Measurements from ENCODE around the gene PRXL2B. TPM values are rescaled to one million over a fixed set of nuclear protein-coding genes. Genes with fewer than 3 reads are reported as not detected.
"Not testable (repeated sequence)": the region's sequence is repeated elsewhere in the genome, so short reads cannot be mapped to it uniquely, and the experiment has no call there.

Gene PRXL2B
- total RNA-seq, 1 donor from 2014 or later: 42.0 TPM

DNA sequence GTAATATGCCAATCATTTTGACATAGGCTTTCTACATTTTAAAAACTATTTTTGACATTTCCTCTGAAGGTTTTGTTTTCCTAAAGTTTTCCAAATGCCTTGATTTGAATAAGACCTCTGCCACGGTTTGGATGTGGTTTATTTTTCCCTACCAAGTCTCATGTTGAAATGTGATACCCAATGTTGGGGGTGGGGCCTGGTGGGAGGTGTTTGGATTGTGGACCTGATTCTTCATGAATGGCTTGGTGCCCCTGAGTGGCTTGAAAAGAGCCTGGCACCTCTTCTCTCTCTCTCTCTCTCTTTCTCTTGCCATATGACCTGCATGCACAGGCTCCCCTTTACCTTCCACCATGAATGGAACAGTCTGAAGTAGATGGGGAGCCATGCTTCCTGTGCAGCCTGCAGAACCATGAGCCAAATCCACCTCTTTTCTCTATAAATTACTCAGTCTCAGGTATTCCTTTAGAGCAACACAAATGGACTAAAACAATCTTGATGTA is 31.4 kb downstream of the PRXL2B start:
- no peaks in the 10 kb centered on the region for H3K36me3 ChIP-seq (ENCODE audit: control insufficient read depth, insufficient read depth, low read length)
- H3K4me3 ChIP-seq (ENCODE audit: low read depth, low read length): no peak overlapping the region
- no peak for DNase-seq (ENCODE audit: low read depth)
- H3K27me3 ChIP-seq (ENCODE audit: control insufficient read depth, insufficient read depth, low read length): no peaks in the 10 kb centered on the region
- TF ChIP-seq, protein P1, sequence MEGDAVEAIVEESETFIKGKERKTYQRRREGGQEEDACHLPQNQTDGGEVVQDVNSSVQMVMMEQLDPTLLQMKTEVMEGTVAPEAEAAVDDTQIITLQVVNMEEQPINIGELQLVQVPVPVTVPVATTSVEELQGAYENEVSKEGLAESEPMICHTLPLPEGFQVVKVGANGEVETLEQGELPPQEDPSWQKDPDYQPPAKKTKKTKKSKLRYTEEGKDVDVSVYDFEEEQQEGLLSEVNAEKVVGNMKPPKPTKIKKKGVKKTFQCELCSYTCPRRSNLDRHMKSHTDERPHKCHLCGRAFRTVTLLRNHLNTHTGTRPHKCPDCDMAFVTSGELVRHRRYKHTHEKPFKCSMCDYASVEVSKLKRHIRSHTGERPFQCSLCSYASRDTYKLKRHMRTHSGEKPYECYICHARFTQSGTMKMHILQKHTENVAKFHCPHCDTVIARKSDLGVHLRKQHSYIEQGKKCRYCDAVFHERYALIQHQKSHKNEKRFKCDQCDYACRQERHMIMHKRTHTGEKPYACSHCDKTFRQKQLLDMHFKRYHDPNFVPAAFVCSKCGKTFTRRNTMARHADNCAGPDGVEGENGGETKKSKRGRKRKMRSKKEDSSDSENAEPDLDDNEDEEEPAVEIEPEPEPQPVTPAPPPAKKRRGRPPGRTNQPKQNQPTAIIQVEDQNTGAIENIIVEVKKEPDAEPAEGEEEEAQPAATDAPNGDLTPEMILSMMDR (IDR thresholded peaks at IDR 0.05; ENCODE audit: insufficient read depth, low read length, poor library complexity, severe bottlenecking): no peak

DNA sequence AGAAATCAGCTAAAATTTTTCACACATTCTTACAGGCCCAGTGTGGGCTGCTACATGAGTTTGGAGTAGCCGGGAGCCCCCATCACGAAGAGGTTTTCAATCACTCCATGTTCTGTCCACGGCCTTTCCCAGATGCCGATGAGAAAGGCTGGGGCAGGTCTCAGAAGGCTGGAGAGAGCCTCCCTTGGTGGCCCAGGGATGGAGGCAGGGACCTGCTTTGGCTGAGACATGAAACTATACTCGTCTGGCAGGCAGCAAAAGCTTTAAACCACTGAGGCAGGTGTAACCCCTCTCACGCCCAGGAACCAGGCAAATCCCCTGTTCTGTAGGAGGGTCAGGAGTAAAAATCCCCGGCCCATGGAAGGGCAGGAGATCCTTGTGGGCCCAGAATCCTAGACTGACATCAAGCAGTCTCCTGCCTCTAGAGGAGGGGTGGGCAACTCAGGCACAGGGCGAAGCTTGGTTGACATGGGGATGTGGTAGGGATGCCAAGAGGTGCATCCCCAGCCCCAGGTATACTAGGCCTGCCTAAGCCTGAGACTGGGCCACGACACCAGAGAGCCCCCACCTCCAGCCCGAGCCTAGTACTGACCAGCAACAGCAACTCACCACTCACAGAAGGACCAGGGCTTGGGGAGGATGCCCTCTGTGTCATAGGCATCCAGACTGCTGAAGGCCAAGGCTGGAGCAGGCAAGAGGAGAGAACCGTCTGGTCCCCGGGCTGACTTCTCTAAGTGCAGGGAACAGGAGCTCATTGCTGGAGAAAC is 37.2 kb downstream of the PRXL2B start:
- TF ChIP-seq, protein P1 (IDR thresholded peaks at IDR 0.05; ENCODE audit: insufficient read depth, low read length, poor library complexity, severe bottlenecking): no peak
- no peak overlapping the region for H3K4me3 ChIP-seq (ENCODE audit: low read depth, low read length)
- H3K27me3 ChIP-seq (ENCODE audit: control insufficient read depth, insufficient read depth, low read length): peaks cover 15% of the 10 kb centered on the region
- no peak for DNase-seq (ENCODE audit: low read depth)
- H3K36me3 ChIP-seq (ENCODE audit: control insufficient read depth, insufficient read depth, low read length): no peaks in the 10 kb centered on the region

DNA sequence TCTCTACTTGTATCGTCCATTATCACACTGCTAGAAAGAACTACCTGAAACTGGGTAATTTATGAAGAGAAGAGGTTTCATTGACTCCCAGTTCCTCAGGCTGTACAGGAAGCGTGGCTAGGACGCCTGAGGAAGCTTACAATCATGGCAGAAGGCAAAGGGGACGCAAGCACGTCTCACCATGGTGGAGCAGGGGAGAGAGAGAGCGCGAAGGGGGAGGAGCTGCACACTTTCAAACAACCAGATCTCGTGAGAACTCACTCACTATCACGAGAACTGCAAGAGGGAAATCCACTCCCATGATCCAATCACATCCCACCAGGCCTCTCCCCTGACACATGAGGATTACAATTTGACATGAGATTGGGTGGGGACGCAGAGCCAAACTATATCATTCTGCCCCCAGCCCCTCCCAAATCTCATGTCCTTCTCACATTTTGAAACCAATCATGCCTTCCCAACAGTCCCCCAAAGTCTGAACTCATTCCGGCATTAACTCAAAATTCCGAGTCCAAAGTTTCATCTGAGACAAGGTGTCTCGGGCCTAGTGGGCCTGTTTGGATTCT is 38.2 kb downstream of the PRXL2B start:
- TF ChIP-seq, protein P1 (IDR thresholded peaks at IDR 0.05; ENCODE audit: insufficient read depth, low read length, poor library complexity, severe bottlenecking): no peak
- peaks cover 24% of the 10 kb centered on the region for H3K27me3 ChIP-seq (ENCODE audit: control insufficient read depth, insufficient read depth, low read length)
- H3K4me3 ChIP-seq (ENCODE audit: low read depth, low read length): no peak overlapping the region
- DNase-seq (ENCODE audit: low read depth): no peak
- no peaks in the 10 kb centered on the region for H3K36me3 ChIP-seq (ENCODE audit: control insufficient read depth, insufficient read depth, low read length)

DNA sequence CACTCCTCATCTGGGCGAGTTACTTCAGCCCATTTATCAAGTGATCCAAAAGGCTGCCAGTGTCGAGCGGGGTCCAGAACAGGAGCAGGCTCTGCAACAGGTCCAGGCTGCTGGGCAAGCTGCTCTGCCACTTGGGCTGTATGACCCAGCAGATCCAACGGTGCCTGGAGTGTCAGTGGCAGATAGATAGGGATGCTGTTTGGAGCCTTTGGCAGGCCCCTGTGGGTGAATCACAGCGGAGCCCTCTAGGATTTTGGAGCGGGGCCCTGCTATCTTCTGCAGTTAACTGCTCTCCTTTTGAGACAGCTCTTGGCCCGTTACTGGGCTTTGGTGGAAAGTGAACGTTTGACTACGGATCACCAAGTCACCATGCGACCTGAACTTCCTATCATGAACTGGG is 38.7 kb downstream of the PRXL2B start:
- DNase-seq (ENCODE audit: low read depth): no peak
- no peaks in the 10 kb centered on the region for H3K36me3 ChIP-seq (ENCODE audit: control insufficient read depth, insufficient read depth, low read length)
- TF ChIP-seq, protein P1 (IDR thresholded peaks at IDR 0.05; ENCODE audit: insufficient read depth, low read length, poor library complexity, severe bottlenecking): no peak
- H3K4me3 ChIP-seq (ENCODE audit: low read depth, low read length): no peak overlapping the region
- H3K27me3 ChIP-seq (ENCODE audit: control insufficient read depth, insufficient read depth, low read length): peaks cover 29% of the 10 kb centered on the region

DNA sequence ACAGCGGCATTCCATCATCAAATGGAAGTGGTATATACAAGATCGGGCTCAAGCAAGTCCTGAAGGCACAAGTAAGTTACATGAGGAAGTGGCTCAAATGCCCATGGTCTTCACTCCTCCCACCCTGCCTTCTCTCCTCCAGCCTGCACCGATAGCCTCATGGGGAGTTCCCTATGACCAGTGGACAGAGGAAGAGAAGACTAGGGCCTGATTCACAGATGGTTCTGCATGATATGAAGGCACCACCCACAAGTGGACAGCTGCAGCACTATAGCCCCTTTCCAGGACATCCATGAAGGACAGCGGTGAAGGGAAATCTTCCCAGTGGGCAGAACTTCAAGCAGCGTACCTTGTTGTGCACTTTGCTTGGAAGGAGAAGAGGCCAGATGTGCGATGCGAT is 39.2 kb downstream of the PRXL2B start:
- H3K4me3 ChIP-seq (ENCODE audit: low read depth, low read length); H3K36me3 ChIP-seq (ENCODE audit: control insufficient read depth, insufficient read depth, low read length); DNase-seq (ENCODE audit: low read depth): not testable (repeated sequence)
- H3K27me3 ChIP-seq (ENCODE audit: control insufficient read depth, insufficient read depth, low read length): peaks cover 30% of the 10 kb centered on the region

DNA sequence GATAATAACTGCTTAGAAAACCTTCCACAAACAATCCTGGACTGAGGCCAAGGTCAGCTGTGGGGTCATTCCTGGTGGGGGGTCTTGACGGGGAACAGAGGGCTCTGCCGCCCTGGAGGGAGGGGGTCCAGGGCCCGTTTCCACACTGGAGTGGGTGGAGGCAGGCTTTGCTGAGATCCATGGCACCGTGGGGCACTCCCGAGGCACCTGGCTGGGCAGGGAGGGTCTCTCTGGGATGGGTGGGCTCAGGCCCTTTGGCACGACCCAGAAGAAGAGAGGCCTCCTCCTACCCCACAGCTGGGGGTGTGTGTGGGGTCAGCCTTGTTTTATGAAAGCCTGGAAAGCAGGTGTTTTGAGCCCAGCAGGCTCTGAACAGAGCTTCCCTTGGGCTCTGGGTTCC is 41.2 kb downstream of the PRXL2B start:
- Histone ChIP-seq H3K27me3 (ENCODE audit: control insufficient read depth, insufficient read depth, low read length) (peaks cover 32% of the 10 kb centered on the region), H3K4me3 (ENCODE audit: low read depth, low read length) (no peak overlapping the region), H3K36me3 (ENCODE audit: control insufficient read depth, insufficient read depth, low read length) (no peaks in the 10 kb centered on the region)
- no peak for DNase-seq (ENCODE audit: low read depth)
- TF ChIP-seq, protein P1 (IDR thresholded peaks at IDR 0.05; ENCODE audit: insufficient read depth, low read length, poor library complexity, severe bottlenecking): no peak

All from kidney epithelial cell (primary cell).